ENCODE results near the gene ERAP2. TPM values are rescaled to one million over a fixed set of nuclear protein-coding genes. Genes with fewer than 3 reads are reported as not detected.

Gene ERAP2
- total RNA-seq (ENCODE audit: low replicate concordance) = 6.7 and 9.6 TPM in 2 replicates

DNA sequence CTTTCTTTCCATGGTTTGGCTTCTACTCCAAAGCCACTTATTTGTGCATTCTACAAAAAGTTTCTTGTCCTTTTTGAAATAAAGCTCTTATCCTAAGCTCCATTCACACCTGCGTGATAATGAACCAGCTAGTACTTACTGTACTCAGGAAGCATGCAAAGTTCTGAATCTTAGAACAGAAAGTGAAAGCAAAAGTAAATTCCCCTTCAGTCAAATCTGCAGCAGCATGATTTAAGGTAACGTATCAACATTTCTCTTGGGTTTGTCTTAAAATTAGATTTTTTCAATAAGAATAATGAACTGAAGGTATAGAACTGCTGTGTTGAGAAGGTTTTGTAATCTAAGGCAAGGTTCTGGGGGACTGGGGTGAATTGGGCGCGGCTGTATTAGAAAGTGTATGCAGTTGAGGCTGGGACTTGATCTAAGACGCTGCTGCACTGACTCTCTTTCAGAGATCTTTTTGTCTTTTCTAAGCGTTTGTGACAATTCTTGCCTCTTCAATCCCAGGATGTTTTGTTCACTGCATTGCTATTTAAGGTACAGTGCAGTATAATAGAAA lies at the start of gene ERAP2:
TSS of gene ERAP2 (plus strand) at position 209 of the 559 bp plus-strand sequence. CDS start 3,186 bp downstream, outside the sequence.
- TF ChIP-seq CTCF (IDR thresholded peaks at IDR 0.05; ENCODE audit: insufficient read depth, low read length) = no peak
- DNase-seq (ENCODE audit: low read depth) = peak; percentile 69
- H3K4me3 ChIP-seq (ENCODE audit: low read depth, low read length) = peak within 1 kb of the TSS; percentile 68

GRCh38 chr5:96829297-96829696 lies 47.0 kb upstream of the ERAP2 start:
- no peak overlapping the region for H3K4me3 ChIP-seq (ENCODE audit: low read depth, low read length)
- DNase-seq (ENCODE audit: low read depth) = no peak
- TF ChIP-seq CTCF (IDR thresholded peaks at IDR 0.05; ENCODE audit: insufficient read depth, low read length) = no peak

DNA sequence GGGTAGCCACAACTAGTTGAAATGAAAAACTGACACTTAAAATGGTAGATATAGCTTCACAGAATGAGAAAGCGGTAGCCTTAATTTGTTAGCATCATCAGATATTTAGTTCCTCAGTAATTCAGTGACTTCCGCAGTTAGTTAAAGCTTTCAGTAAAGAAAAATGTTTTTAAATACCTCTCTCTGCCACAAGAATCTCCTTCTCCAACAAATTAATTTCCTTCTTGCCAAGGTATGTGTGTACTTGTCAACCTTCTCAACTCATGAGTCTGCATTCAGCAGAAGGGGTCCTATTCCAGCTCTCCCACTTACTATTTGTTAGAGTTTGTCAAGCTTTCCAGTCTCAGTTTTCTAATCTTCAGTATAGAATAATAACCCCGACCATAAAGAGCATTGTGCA lies 42.3 kb upstream of the ERAP2 start:
- TF ChIP-seq CTCF (IDR thresholded peaks at IDR 0.05; ENCODE audit: insufficient read depth, low read length) = no peak
- H3K4me3 ChIP-seq (ENCODE audit: low read depth, low read length) = no peak overlapping the region
- no peak for DNase-seq (ENCODE audit: low read depth)

GRCh38 chr5:96835791-96836191 lies 40.5 kb upstream of the ERAP2 start:
- TF ChIP-seq CTCF (IDR thresholded peaks at IDR 0.05; ENCODE audit: insufficient read depth, low read length) = no peak
- H3K4me3 ChIP-seq (ENCODE audit: low read depth, low read length) = no peak overlapping the region
- DNase-seq (ENCODE audit: low read depth) = no peak

- no peak for DNase-seq (ENCODE audit: low read depth)
- TF ChIP-seq CTCF (IDR thresholded peaks at IDR 0.05; ENCODE audit: insufficient read depth, low read length) = no peak
- H3K4me3 ChIP-seq (ENCODE audit: low read depth, low read length) = no peak overlapping the region
Observed at GRCh38 chr5:96836817-96837216, 39.5 kb upstream of the ERAP2 start.

GRCh38 chr5:96837303-96837702 lies 39.0 kb upstream of the ERAP2 start:
- no peak overlapping the region for H3K4me3 ChIP-seq (ENCODE audit: low read depth, low read length)
- DNase-seq (ENCODE audit: low read depth) = no peak
- no peak for TF ChIP-seq CTCF (IDR thresholded peaks at IDR 0.05; ENCODE audit: insufficient read depth, low read length)

Data from fibroblast of the aortic adventitia (primary cell).